K562 (cell line): ENCODE results near the gene TCF12. TPM values are rescaled to one million over a fixed set of nuclear protein-coding genes. Genes with fewer than 3 reads are reported as not detected.
A peak's percentile ranks its signal among the peaks of the same experiment; 100 is the strongest.

ENCODE experiments used
- DLX4 ChIP-seq: fragments of 250-450 bp; sonication (Bioruptor Pico); IDR thresholded peaks from 2 replicates; pipeline ENCODE4 v1.6.1; 2021; ENCODE audit warnings: mild to moderate bottlenecking
- ETV1 ChIP-seq: fragments of 450-650 bp; conservative IDR thresholded peaks from 2 replicates; pipeline ENCODE4 v1.6.1; 2016; ENCODE audit warnings: missing genetic modification characterization, control low read depth, low read depth, missing compliant biosample characterization
- NR3C1 ChIP-seq: sonication (generic); formaldehyde crosslinking; IDR thresholded peaks from 2 replicates; pipeline ENCODE4 v1.8.1; 2022; ENCODE audit warnings: missing genetic modification reagents
- PML ChIP-seq: IDR thresholded peaks from 2 replicates; pipeline ENCODE4 v1.6.1; 2012; ENCODE audit warnings: low read length, inconsistent platforms
- PTBP1 ChIP-seq: fragments of 200-400 bp; formaldehyde crosslinking; IDR thresholded peaks from 2 replicates; pipeline ENCODE4 v1.6.1; 2017; ENCODE audit warnings: low read depth, low read length
- PTTG1 ChIP-seq: fragments of 450-650 bp; IDR thresholded peaks from 2 replicates; pipeline ENCODE4 v1.6.1; 2016; ENCODE audit warnings: low read depth, mild to moderate bottlenecking, missing genetic modification characterization, missing compliant biosample characterization
- RB1 ChIP-seq: fragments of 450-650 bp; IDR thresholded peaks from 2 replicates; pipeline ENCODE4 v1.6.1; 2017; ENCODE audit warnings: low read depth, mild to moderate bottlenecking
- SAP30 ChIP-seq: fragments of 200-600 bp; sonication (generic); IDR thresholded peaks from 2 replicates; pipeline ENCODE4 v1.6.1; 2012; ENCODE audit warnings: borderline replicate concordance, low read depth, mild to moderate bottlenecking, moderate library complexity, low read length, control low read depth, inconsistent platforms; ENCODE audit not compliant: insufficient read depth, poor library complexity, severe bottlenecking
- SIRT6 ChIP-seq: IDR thresholded peaks from one replicate; pipeline ENCODE4 v1.6.1; 2012; ENCODE audit warnings: low read depth, mild to moderate bottlenecking, control low read depth, inconsistent platforms, low read length, moderate library complexity
- TAF7 ChIP-seq: fragments of 450-650 bp; IDR thresholded peaks from 2 replicates; pipeline ENCODE4 v1.6.1; 2016; ENCODE audit warnings: missing genetic modification characterization, missing compliant biosample characterization
- TFAM ChIP-seq: fragments of 250-450 bp; sonication (Bioruptor Pico); conservative IDR thresholded peaks from 2 replicates; pipeline ENCODE4 v1.5.0; 2021; ENCODE audit warnings: mild to moderate bottlenecking, moderate library complexity
- TFE3 ChIP-seq: fragments of 450-650 bp; formaldehyde crosslinking; IDR thresholded peaks from 2 replicates; pipeline ENCODE4 v1.4.0; 2020; ENCODE audit warnings: mild to moderate bottlenecking, mixed read lengths
- ZNF133 ChIP-seq: fragments of 250-450 bp; sonication (Bioruptor Pico); IDR thresholded peaks from 2 replicates; pipeline ENCODE4 v1.4.0; 2020; ENCODE audit warnings: mild to moderate bottlenecking
- ZNF263 ChIP-seq: sonication (generic); formaldehyde crosslinking; IDR thresholded peaks from 2 replicates; pipeline ENCODE4 v1.8.0; 2022; ENCODE audit warnings: mild to moderate bottlenecking, missing genetic modification reagents, borderline replicate concordance
- ZNF318 ChIP-seq, 2 experiments: fragments of 450-650 bp; IDR thresholded peaks; 2 replicates each; pipeline ENCODE4 v1.6.1; 2016; ENCODE audit warnings: mild to moderate bottlenecking in 2 of 2, borderline replicate concordance in 1 of 2, low read depth in 1 of 2, moderate library complexity in 1 of 2
- ZNF41 ChIP-seq: fragments of 250-450 bp; sonication (Bioruptor Pico); conservative IDR thresholded peaks from 2 replicates; pipeline ENCODE4 v1.4.0; 2020; ENCODE audit warnings: mild to moderate bottlenecking
- polyA plus RNA-seq, 8 experiments: library from polyadenylated mRNA; depleted of rRNA in 4 of 8; stranded (reverse) in 5 of 8; unstranded in 3 of 8; fragments of >200 nt; fragmentation: Nextera tagmentation in 2 of 8; fragmentation: Illumina TruSeq in 1 of 8; extraction: Ambion mirVana in 2 of 8; extraction: Trizol in 1 of 8; gene quantifications; 2 replicates each; pipeline versions ENCODE4 v1.2.1 to v1.2.3, GENCODE V29; 2011 to 2014; ENCODE audit warnings: inconsistent platforms in 1 of 8, missing spikeins in 1 of 8
- total RNA-seq, 7 experiments: library from RNA; depleted of rRNA in 6 of 7; stranded (reverse); fragments of >200 nt in 6 of 7; fragmentation: Illumina TruSeq in 2 of 7; extraction: Trizol in 2 of 7; gene quantifications; 2 replicates each; pipeline versions ENCODE4 v1.2.1 to v1.2.3, GENCODE V29; 2011 to 2021; ENCODE audit warnings: low replicate concordance in 1 of 7

Gene TCF12
- total and polyA plus RNA-seq, 9 of the 15 experiments (the other 6 are each of a cell fraction or from before 2014, with no cell fraction given) = 10.5 to 132 (median 52.9) TPM

- TF ChIP-seq TAF7 (tag) = peak; percentile 85
- TF ChIP-seq TFAM = no peak
- TF ChIP-seq ZNF133 (CRISPR knock-in tag) = no peak
- TF ChIP-seq DLX4 (CRISPR knock-in tag) = no peak
- peak; percentile 80 for TF ChIP-seq ETV1 (tag)
- TF ChIP-seq PML = peak; percentile 53; the same call in 1 of the 2 replicates
- TF ChIP-seq PTTG1 (tag) = 0 out of 2 replicates have a peak, but pooled peaks have one; percentile 28
- no peak for TF ChIP-seq NR3C1 (CRISPR knock-in tag)
- no peak for TF ChIP-seq SIRT6
- no peak for TF ChIP-seq PTBP1
- TF ChIP-seq ZNF41 (CRISPR knock-in tag) = no peak
- no peak for TF ChIP-seq ZNF318 (IDR thresholded peaks at IDR 0.05; ENCODE audit: borderline replicate concordance in 1 of 2, low read depth in 1 of 2)
- peak; percentile 76 for TF ChIP-seq ZNF263 (CRISPR knock-in tag)
- TF ChIP-seq TFE3 (CRISPR knock-in tag) = peak; percentile 88
- peak; percentile 95 for TF ChIP-seq RB1
- no peak for TF ChIP-seq SAP30
Observed at GRCh38 chr15:56886932-56887781, 31.3 kb upstream of the TCF12 start (continued).
